ENCODE results near the gene EML4.
A peak's percentile ranks its signal among the peaks of the same experiment; 100 is the strongest.
"Not testable (repeated sequence)": the region's sequence is repeated elsewhere in the genome, so short reads cannot be mapped to it uniquely, and the experiment has no call there.

The EML4 gene

DNA sequence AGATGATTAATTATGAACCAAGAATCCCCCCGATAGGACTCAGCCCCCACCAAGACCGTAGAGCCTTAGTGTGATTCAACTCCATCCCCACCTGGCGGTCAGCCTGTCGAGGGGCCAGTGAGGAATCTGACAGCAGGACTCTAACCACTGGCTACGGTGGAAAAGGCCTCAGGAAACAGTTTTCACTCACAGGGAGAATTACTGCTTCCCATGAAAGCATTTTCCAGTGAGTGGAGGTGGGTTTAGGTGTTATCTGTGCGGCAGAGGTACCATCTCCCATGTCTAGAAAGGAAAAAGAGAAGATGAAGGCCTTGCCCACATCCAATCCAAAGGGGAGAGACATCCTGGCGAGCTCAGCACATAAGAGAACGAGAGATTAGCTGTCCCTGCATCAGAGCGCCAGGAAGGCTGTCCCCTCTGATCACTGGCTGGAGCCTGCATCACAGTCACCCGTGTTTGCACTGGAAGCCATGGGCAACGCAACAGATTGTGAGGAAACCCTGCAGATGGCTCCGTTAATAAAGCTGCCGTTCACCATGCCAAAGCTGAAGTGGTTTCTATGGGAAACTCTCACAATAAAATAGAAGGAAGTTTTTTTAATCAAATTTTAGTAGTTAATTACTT, 169.5 kb downstream of the EML4 start:
- DNase-seq, result no peak

GRCh38 chr2:42339191-42339912, 170.2 kb downstream of the EML4 start:
- no peak for DNase-seq

DNA sequence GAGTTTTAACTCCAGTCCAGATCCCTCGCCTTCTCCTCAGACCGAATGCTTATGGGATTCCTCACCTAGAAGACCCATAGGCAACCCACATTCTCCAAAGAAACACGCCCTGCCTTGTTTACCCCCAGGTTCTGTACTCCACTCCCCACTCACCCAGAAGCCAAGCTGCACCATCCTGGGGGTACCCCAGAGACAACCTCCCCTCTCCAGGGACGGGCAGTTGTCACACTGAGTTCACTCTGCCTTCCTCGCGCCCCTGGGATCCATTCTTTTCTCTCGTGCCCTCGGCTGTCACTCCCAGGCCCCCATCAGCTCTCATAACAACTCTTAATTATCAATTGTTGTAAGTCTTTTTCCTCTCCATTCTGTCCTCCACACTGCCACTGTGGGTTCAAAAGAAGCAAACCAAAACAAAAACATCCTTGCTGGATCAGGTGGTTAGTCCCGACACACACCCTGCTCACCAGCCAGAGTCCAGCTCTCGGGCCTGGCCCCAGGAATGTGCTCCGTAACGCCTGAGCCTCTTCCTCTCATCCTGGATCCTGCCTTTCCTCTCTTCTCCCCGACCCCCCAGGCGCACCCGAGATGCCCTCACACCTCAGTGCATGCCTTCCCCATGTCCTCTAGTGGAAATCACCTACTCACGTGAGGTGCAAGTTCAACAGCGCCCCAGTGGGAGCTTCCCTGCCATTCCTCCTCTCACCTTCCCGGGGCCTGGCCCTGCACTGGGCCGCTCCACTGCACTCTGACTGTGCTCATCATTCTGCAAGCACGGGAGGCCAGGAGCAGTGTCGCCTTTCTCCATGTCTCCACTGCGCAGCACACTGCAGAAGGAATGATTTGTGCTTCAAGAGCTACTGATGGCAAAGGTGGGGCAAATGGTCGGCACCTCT, 171.1 kb downstream of the EML4 start:
- DNase-seq, result no peak

GRCh38 chr2:42340938-42341636, 171.9 kb downstream of the EML4 start:
- DNase-seq, result no peak

GRCh38 chr2:42342061-42342794, 173.1 kb downstream of the EML4 start:
- DNase-seq, result peak; percentile 51 to 59

GRCh38 chr2:42342795-42343241, 173.7 kb downstream of the EML4 start:
- DNase-seq, result no peak

DNA sequence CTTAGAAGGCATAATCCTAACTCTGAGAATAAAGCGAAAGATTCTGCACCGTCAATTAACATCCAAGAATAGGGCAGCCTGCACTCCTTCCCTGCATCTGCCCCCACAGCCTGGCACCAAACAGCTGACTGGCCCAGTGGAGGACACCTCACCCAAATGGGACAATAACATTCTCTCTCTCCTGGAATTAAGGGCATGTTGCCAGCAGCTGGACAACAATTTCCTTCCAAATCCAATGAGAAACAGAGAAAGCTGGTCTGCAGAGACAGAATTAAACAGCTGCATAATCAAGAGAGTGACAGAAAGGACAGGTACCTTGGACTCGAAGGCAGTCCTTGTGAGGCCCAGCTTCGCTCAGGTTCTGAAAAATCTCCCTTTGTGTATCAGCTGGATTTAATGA, 176.8 kb downstream of the EML4 start:
- DNase-seq, result no peak

DNA sequence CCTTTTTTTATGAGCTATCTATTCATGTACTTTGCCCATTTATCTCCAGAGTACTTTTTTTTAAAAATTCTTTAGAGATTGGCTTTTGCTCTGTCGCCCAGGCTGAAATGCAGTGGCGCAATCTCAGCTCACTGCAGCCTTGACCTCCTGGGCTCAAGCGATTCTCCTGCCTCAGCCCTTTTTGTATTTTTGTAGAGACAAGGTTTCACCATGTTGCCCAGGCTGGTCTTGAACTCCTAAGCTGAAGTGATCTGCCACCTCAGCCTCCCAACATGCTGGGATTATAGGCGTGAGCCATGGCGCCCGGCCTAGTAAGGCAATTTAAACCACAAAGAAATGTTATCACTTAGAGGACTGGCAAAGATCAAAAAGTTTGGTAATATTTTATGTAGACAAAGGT, 177.7 kb downstream of the EML4 start:
- not testable (repeated sequence) for DNase-seq

GRCh38 chr2:42347518-42347917, 178.4 kb downstream of the EML4 start:
- not testable (repeated sequence) for DNase-seq

DNA sequence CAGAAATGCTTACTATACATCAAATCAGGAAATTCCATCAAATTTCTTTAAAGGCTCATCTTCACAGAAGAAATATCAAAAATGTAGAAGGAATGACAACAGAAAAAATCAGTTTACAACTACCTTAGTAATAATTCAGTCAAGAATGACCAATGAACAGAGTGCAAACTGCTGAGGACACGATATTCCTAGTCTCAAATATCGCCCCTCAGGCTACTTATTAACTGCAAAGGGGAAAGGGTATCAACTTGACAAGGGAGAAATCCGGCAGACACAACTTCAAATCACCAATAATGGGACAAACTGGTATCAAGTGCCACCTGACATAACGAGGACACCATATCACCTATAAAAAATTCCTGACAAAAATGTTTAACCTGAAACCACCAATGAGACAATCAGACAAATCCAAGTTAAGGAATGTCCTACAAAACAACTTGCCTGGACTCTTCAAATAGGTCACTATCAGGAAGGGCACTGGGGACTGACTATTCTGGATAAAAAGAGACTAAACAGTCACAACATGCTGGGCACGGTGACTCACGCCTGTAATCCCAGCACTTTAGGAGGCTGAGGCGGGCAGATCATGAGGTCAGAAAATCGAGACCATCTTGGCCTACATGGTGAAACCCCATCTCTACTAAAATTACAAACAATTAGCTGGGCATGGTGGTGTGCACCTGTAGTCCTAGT, 179.1 kb downstream of the EML4 start:
- no peak for DNase-seq

DNA sequence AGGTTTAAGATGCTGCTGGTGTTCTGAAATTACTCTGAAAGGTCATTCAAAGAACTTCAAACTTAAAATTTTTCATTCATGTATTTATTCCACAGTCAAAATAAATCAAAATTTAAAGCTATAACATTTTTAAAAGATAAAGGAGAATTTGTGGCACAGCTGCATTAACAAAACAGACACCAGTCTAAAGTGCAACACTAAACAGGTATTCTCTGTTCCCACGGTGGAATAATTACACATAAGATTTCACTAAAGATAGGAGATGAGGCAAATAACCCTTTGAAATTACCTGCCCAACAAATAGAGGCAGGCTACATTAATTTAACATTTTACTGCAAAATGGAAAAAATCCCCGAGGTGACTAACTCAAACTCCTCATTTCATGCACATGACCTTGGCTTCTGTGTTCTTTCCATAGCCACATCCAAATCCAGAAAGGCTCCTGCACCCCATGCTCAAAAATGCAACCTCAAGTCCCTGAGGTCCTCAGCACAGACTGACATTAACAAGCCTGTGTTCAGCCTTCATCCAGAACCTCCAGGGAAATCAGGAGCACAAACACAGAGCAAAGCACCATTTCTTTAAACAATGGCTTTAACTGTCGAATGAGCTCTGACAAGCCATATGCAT, 181.4 kb downstream of the EML4 start:
- no peak for DNase-seq

GRCh38 chr2:42351864-42352263, 182.7 kb downstream of the EML4 start:
- no peak for DNase-seq

DNA sequence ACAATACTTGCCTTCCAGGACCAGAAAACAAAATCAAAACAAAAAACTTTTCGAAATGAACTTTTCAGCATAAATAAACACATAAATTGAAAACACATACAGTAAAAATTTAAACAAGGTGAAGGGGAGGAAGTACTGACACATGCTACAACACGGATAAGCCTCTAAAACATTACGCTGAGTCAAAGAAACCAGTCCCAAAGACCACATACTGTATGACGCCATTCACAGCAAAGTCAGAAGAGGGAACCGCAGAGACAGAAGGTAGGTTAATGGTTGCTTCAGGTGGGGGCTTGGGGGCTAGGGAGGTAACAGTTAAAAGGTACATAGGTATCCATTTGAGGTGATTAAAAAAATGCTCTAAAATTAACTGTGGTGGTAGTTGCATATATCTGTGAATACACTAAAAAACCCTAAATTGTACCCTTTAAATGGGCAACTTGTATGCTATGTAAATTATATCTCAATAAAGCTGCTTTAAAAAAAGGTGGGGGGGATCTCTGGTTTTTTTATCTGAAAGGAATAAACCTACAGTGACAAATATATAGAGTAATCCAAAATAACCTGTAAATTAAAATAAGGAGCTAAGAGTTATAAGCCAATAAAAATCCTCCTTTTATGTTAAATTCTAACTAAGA, 184.8 kb downstream of the EML4 start:
- DNase-seq, result no peak

GRCh38 chr2:42359304-42359964, 190.3 kb downstream of the EML4 start:
- DNase-seq, result peak in 1 of 2 donors; percentile 21

DNA sequence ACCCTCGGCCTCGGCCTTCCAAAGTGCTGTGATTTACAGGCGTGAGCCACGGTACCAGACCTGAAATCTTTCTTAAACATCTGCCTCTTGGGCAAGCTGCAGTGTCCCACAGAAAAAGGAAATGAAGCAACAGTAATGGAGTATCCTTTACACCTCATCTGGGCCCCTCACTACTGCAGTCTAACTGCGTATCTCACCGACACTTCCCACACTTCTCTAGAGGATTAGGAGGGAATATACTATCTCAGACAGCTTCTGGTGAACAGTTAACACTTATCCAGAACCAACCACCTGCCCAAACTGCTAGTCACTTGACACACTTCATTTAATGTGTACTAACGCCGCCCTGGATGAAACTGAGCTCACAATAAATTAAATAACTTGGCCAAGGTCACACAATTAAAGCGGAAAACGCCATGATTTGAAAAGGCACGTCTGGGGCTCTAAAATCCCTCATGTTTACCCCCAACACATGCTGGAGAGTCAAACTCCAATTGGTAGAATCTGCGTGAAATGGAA, 190.9 kb downstream of the EML4 start:
- DNase-seq, result peak; percentile 47 to 51

- no peak for DNase-seq
These were observed 191.3 kb downstream of the EML4 start for GRCh38 chr2:42360493-42360889.

DNA sequence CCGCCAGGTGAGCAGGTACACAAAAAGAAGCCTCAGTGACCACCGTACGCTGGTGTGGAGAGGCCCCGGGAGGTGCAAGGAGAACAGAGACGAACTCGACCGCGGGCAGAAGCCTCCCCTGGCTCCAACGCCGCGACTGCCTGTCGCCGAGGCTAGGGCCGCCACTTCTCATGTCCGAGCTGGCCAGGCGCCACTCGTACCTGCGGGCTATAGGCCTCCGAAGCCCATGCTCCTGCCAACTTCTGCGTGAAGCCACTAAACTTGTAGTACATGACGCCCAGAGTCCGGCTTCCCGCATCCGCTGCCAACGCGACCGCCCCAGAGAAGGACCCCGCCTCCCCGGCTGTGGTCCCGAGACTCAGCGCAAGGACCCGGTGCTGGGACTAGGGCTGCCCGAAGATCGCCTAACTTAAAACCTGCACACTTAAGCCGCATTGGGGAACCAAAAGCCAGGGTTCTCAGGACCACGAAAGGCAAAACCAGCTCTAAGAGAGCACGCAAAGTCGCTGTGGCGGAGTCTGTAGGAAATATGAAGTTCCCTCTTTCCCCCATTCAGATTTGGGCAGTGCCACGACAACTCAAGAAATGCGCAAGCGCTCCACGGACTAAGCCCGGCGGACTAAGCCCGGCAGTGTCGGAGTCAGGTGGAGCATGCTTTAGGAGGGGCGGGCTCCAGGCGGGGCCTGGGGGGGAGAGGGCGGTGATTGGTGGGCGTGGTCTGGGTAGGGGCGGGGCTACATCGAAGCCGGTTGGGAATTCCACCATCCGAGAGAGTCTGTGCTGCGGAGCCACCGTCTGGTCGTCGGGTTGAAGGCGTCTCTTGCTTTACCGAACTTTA, 192.0 kb downstream of the EML4 start, which contains the start of gene COX7A2L:
Gene COX7A2L, minus strand, starts transcription at position 328 of the 838 bp plus-strand sequence. Its CDS starts 56 bp downstream, at position 272.
- peak; percentile 93 to 98 for DNase-seq

DNA sequence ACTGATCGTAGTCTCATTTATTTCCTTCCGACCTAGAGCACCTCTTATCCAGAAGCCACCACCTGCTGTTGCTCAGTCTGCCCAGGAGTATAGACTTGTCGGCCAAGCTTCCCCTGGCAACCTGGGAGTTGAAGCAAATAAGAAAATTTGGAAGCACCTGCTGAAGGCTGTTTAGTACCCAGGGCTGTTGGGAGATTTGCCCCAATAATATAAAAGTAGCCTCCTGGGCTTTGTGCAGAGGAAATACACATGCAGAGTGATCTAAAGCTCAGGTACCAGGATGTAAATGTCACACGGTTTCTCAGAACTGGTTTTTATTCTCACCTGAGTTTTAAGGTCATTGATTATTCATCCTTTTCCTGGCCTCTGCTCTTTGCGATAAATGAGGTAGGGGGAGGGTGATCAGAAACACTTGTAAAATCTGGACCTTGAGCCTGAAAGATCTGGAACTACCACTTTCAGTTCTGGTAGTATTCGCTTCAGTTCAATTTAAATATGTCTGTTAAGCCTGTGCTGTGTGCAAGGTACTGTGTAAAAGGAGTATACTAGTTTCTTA, 192.7 kb downstream of the EML4 start:
- no peak for DNase-seq

Data from inflammatory macrophage treated with lipopolysaccharide for 1 hour (primary cell).